Measurements from ENCODE around the gene JAK1. TPM values are rescaled to one million over a fixed set of nuclear protein-coding genes. Genes with fewer than 3 reads are reported as not detected.

JAK1 gene
- total and polyA plus RNA-seq, 11 donors, result 20.5 to 189 (median 94.8) TPM

DNA sequence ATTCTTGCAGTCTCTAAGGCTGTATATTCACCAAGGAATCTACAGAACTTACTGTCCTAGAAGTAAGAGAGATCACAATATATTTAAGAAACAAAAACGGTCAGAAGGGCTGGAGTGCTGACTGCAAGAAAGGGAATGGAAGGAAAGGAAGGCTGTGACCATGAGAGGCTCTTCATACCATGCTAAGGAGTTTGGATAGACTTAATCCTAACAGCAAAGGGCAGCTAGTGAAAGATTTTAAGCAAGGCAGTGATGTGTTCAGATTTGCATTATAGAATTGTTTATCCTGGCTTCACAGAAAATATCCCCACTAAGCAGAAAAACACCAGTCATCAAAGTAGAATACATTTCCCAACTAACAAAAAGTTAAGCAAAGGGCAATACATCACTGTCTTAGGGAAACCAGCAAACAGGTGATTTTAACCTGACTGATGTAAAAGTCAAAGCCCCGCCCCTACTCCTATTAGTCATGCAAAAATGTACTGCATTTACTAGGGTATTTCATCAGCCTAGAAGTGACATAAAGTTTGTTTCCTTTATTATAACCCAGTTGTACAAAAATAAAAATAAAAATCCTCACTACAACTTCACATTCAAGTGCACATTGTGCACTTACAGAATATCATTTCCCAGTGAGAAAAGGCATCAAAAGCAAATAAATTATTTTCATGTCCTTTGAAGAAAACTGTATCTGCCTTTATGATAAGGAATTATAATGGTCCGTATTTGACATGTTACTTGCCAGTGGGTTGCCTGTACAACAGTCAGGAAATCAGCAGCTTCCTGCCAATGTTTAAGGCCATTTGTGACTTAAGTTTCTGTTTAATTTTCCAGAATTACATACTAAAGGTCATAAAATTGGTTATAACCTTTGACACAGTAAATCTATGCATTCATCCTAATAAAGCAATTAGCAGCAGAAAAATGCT is 17.2 kb downstream of the JAK1 start:
- Histone ChIP-seq H3K27me3 (no peaks in the 10 kb centered on the region), H3K27ac (no peak overlapping the region), H3K36me3 (no peaks in the 10 kb centered on the region), H3K9me3 (no peaks in the 10 kb centered on the region), H3K4me3 (no peak overlapping the region), H3K4me1 (peaks cover 0 to 81% (median 33%) of the 10 kb centered on the region in 12 donors)
- no peak for DNase-seq
- TF ChIP-seq POLR2A (IDR thresholded peaks at IDR 0.05), result no peak
- TF ChIP-seq, protein P1, sequence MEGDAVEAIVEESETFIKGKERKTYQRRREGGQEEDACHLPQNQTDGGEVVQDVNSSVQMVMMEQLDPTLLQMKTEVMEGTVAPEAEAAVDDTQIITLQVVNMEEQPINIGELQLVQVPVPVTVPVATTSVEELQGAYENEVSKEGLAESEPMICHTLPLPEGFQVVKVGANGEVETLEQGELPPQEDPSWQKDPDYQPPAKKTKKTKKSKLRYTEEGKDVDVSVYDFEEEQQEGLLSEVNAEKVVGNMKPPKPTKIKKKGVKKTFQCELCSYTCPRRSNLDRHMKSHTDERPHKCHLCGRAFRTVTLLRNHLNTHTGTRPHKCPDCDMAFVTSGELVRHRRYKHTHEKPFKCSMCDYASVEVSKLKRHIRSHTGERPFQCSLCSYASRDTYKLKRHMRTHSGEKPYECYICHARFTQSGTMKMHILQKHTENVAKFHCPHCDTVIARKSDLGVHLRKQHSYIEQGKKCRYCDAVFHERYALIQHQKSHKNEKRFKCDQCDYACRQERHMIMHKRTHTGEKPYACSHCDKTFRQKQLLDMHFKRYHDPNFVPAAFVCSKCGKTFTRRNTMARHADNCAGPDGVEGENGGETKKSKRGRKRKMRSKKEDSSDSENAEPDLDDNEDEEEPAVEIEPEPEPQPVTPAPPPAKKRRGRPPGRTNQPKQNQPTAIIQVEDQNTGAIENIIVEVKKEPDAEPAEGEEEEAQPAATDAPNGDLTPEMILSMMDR (IDR thresholded peaks at IDR 0.05), result no peak
- intact Hi-C loops (cut with DNase I), result no loop called here
- 48 to 59% (median 49%) methylated on average over 3 of the region's 3 CpGs for WGBS, 4 donors
- ATAC-seq, result no peak

DNA sequence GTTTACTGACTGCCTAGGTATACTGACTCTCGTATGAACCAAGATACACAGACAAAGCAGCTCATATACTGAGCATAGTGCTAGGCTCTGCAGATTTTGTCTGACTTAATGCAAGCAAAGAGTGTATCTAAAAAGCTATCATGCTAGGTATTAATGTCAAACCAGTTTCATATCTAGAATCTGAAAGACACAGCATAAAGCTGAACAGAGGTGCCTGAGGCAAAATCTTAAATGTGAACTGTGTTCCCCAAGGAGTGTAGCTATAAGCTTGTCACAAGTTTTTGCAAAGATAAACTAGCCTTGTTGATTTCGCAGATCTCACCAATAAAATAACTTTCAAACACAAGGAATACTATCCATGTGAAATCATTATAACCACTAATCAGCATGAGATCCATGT is 18.1 kb downstream of the JAK1 start:
- TF ChIP-seq, protein P1 (IDR thresholded peaks at IDR 0.05), result no peak
- TF ChIP-seq POLR2A (IDR thresholded peaks at IDR 0.05), result no peak
- Histone ChIP-seq H3K27me3 (no peaks in the 10 kb centered on the region), H3K4me1 (peaks cover 0 to 77% (median 34%) of the 10 kb centered on the region in 12 donors), H3K9me3 (no peaks in the 10 kb centered on the region), H3K4me3 (no peak overlapping the region), H3K27ac (no peak overlapping the region), H3K36me3 (no peaks in the 10 kb centered on the region)
- DNase-seq (no peak), ATAC-seq (no peak)
- intact Hi-C loops (cut with DNase I), result no loop called here
- 92 to 100% (median 93%) methylated on average over 2 of the region's 2 CpGs for WGBS, 4 donors

DNA sequence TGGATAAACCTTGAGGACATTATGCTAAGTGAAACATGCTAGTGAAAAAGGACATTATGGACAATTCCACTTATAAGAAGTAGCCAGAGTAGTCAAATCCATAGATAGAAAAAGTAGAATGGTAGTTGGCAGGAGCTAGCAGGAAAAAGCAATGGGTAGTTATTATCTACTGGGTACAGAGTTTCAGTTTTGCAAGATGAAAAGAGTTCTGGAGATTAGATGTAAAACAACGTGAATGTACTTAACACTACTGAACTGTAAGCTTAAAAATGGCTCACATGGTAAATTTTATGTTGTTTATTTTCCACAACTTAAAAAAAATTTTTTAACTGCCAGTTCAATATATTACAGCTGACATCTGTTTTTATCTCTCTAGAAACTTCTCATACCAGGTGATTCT is 19.4 kb downstream of the JAK1 start:
- ATAC-seq, result no peak
- H3K4me1 ChIP-seq, result peaks cover 2 to 77% (median 43%) of the 10 kb centered on the region in 12 donors

DNA sequence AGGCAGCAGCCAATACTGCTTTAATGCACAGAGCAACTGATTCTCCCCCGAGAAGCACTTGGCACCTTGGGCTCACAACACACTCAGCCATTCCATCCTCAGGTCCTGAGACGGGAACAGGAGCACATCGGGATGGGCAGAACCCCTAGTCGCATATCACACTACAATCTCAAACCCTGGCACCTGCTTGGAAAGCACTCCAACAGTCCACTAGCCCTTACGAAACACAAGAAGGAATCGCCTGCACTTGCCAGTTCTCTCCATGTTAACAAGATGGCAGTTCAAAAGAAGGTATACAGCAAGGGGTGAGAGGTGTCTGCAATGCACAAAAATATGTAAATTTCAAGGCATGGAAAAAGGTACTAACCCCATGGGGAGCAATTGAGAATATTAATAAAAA is 21.4 kb downstream of the JAK1 start:
- TF ChIP-seq, protein P1 (IDR thresholded peaks at IDR 0.05), result no peak
- TF ChIP-seq POLR2A (IDR thresholded peaks at IDR 0.05), result no peak
- DNase-seq, result no peak
- no peaks in the 10 kb centered on the region for H3K9me3 ChIP-seq
- no peaks in the 10 kb centered on the region for H3K27me3 ChIP-seq
- ATAC-seq, result no peak
- peaks cover 7 to 82% (median 53%) of the 10 kb centered on the region in 12 donors for H3K4me1 ChIP-seq
- H3K4me3 ChIP-seq, result no peak overlapping the region
- WGBS, 4 donors, result 90 to 95% (median 95%) methylated on average over 6 of the region's 6 CpGs
- no peaks in the 10 kb centered on the region for H3K36me3 ChIP-seq
- no peak overlapping the region for H3K27ac ChIP-seq
- intact Hi-C loops (cut with DNase I), result no loop called here

More for the DNA sequence above, 19.4 kb downstream of the JAK1 start:
- TF ChIP-seq, protein P1 (IDR thresholded peaks at IDR 0.05), result no peak
- no peak for TF ChIP-seq POLR2A (IDR thresholded peaks at IDR 0.05)
- Histone ChIP-seq H3K4me3 (no peak overlapping the region), H3K27ac (no peak overlapping the region), H3K27me3 (no peaks in the 10 kb centered on the region), H3K9me3 (no peaks in the 10 kb centered on the region), H3K36me3 (no peaks in the 10 kb centered on the region)
- intact Hi-C loops (cut with DNase I), result no loop called here
- 0 to 74% (median 49%) methylated on average over 1 of the region's 1 CpG for WGBS, 4 donors
- no peak for DNase-seq
